ENCODE measurements around the gene ADARB2. TPM values are rescaled to one million over a fixed set of nuclear protein-coding genes. Genes with fewer than 3 reads are reported as not detected.
"Not testable (repeated sequence)": the region's sequence is repeated elsewhere in the genome, so short reads cannot be mapped to it uniquely, and the experiment has no call there.

ADARB2 gene
- total RNA-seq, 1 experiment from 2014 or later = 1.9 TPM

GRCh38 chr10:1255118-1255517, 482.2 kb downstream of the ADARB2 start:
- DNase-seq (ENCODE audit: extremely low read depth, low read depth) = no peak

- DNase-seq (ENCODE audit: extremely low read depth, low read depth) = no peak
Measured at GRCh38 chr10:1253523-1254353, 483.6 kb downstream of the ADARB2 start.

GRCh38 chr10:1251769-1252168, 485.6 kb downstream of the ADARB2 start:
- DNase-seq (ENCODE audit: extremely low read depth, low read depth) = no peak

- no peak for DNase-seq (ENCODE audit: extremely low read depth, low read depth)
Measured at GRCh38 chr10:1249142-1249920, 488.0 kb downstream of the ADARB2 start.

GRCh38 chr10:1248262-1248630, 489.1 kb downstream of the ADARB2 start:
- DNase-seq (ENCODE audit: extremely low read depth, low read depth) = not testable (repeated sequence)

DNA sequence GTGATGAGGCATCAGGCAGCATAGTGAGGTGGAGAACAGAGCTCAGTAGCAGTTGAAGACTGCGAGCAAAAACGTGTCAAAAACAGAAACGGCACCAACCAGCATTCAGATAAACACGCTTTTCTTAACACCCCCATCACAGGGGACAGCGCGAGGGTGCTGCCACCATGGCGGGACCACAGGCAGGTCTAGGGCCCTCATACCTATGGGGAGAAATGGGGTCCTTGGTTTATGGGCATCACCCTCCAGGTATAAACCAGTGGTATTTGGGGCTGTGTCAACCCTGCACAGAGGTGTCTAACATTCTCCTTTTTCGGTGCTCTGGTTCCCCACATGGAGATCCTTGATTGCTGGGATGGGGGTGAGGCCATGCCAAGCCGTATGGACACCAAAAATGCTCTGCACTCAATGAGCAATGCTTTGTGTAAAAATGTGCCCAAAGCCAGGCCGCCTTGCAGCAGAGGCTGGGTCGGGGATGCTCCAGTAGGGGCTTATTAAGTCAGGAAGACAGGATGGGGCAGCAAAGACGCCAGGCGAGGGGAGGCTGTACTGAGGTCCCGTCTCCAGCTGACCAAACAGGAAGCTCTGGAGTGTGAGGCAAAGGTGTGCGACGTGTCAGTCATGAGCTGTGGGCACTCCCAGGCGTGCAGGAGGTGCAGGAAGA, 489.6 kb downstream of the ADARB2 start:
- DNase-seq (ENCODE audit: extremely low read depth, low read depth) = no peak

- DNase-seq (ENCODE audit: extremely low read depth, low read depth) = no peak
Measured at GRCh38 chr10:1244493-1244892, 492.8 kb downstream of the ADARB2 start.

GRCh38 chr10:1243486-1244234, 493.7 kb downstream of the ADARB2 start:
- no peak for DNase-seq (ENCODE audit: extremely low read depth, low read depth)

DNA sequence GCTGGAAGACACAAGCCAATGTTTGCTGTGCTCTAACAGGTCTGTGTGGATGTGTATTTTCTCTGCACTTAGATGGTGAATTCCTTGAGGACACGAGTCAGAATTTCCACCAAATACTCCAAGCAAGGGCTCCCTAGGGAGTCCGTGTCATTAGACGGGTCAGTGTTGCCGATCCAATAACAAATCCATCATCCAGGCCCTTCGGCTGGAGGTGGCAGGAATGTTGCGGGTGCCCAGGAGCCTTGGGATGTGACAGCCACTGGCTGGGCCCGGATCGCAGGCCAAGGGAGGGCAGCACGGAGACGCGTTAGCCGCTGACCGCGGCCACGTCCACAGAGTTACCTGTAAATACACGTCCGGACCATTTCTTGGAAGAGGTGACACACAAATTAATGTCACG, 494.4 kb downstream of the ADARB2 start:
- DNase-seq (ENCODE audit: extremely low read depth, low read depth) = no peak

DNA sequence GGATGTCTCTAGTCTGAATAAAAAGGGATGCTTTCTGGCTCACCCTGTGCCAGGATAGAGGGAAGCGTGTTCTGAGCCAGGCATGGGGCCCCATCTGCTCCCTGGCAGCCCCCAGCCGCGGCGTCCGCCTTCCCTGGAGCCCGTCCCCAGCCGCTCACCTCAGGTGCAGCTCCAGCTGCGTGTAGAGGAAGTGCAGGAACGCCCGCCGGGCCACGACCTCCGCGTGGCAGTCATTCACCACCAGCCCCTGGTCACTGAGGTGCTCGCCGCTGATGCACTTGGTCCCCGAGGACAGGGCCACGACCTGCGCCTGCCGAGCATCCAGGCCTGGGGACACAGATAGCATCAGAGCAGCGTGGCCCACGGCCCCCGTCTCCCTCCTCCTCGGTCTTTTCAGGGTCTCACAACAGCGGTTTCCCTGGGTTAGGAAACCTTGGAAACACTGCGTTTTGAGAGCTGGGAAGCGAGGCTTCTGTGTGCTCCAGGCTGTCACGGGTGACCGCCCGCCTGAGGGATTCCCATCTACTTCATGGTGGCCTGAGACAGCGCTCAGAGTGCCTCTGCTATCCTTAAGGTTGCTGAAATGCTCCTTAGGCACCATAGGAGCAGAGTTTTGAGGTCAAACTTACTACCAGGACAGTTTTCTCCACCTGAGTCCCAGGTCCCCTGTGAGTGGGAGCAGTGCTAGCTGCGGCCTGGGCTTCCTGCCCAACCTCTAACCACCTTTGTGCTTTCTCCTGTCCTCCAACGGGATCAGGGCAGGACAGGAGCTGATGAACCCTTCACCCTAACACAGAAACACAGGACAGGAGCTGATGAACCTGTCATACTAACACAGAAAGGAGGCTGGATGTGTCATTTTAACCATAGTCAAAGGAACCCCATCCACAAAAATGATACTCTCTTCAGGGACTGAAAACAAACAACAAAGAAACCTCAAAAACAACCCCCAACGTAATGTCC, 495.1 kb downstream of the ADARB2 start:
- no peak for DNase-seq (ENCODE audit: extremely low read depth, low read depth)

GRCh38 chr10:1241322-1241890, 495.9 kb downstream of the ADARB2 start:
- no peak for DNase-seq (ENCODE audit: extremely low read depth, low read depth)

- no peak for DNase-seq (ENCODE audit: extremely low read depth, low read depth)
Measured at GRCh38 chr10:1240341-1240775, 497.0 kb downstream of the ADARB2 start.

GRCh38 chr10:1233031-1233430, 504.3 kb downstream of the ADARB2 start:
- no peak for DNase-seq (ENCODE audit: extremely low read depth, low read depth)

GRCh38 chr10:1232164-1232911, 505.0 kb downstream of the ADARB2 start:
- DNase-seq (ENCODE audit: extremely low read depth, low read depth) = no peak

- no peak for DNase-seq (ENCODE audit: extremely low read depth, low read depth)
Measured at GRCh38 chr10:1230592-1231275, 506.6 kb downstream of the ADARB2 start.

DNA sequence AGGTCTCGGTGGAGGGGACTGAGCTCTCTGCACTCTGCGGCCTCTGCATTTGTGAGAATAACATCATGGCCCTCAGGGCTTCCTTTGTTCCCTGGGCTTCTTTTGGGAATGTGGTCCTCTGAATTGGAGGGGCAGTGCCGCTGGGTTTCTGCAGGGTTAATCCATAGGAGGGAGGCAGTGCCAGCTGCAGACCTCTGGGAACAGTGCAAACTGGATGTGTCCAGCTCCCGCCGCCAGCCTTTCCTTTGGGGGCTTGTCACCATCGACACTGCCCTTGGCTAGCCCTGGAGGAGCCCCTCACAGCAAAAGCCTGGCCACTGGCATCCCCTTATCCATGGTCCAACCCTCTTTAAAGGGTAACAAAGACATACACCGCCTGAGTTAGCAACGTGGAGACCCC, 507.2 kb downstream of the ADARB2 start:
- no peak for DNase-seq (ENCODE audit: extremely low read depth, low read depth)

DNA sequence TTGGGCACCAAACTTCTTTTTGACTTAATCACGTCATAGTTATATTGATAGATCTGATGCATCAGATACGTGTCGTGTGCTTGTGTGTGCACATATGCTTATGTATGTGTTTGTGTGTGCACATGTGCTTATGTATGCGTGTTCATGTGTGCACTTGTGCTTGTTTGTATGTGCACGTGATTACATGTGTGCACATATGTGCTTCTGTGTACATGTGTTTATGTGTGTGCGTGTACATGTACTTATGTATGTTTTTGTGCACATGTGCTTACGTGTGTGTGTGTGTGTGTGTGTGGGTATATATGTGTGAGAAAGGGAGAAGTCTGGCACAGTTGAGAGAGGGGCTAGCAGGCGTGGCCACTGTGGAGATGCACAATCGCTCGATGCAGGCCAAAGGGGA, 507.8 kb downstream of the ADARB2 start:
- DNase-seq (ENCODE audit: extremely low read depth, low read depth) = no peak

DNA sequence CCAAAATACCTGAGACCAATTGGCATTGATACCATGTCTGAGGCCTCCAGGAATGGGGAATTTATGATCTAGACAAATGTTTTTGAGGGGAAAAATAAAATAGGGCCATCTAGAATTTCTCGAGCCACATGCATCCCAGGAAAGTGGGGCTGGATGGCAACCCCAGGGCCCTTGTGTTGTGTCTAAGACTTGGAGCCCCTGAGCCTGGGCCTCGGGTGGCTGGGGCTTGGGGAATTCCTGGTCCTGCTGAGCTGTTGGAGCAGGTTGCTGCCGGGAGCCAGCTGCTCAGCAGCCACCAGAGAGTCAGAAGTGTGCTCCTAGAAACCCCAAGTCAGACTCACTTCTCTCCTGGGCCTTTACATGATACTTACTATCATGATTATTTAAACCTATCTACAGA, 508.2 kb downstream of the ADARB2 start:
- no peak for DNase-seq (ENCODE audit: extremely low read depth, low read depth)

Data from NCI-H460 (cell line).